Measurements from ENCODE around the gene GRHL1.
"Not testable (repeated sequence)": the region's sequence is repeated elsewhere in the genome, so short reads cannot be mapped to it uniquely, and the experiment has no call there.

The GRHL1 gene

DNA sequence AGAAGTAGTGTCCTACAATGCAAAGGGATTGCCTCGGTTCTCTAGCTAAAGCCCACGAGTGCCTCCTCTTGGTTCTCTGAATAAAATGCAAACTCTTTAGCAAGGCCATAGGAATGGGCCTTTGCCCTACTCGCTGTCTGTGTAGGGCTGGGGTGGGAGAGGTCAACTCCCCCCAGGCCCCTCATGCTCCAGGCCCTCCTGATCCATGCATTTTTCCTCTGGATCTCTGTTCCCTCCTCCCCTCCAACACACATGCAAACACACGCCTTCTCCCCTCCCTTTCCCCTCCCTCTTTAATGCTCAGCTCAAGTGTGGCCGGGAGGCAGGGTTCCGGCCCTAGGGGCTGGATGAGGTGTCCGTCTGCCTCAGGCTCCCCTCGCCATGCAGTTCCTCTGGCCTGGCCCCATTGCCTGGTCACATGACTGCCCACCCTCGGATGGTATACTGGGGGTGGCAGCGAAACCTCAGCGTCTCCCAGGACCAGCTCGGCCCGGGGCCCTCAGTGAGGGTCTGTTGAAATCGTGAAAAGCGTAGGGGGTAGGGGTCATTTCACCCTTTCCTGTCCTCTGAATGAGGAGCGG is 77.0 kb downstream of the GRHL1 start:
- DNase-seq, result no peak

GRCh38 chr2:10028988-10029874 is 77.7 kb downstream of the GRHL1 start:
- DNase-seq, result no peak

GRCh38 chr2:10029875-10030223 is 78.4 kb downstream of the GRHL1 start:
- no peak for DNase-seq

GRCh38 chr2:10030311-10030736 is 78.8 kb downstream of the GRHL1 start:
- DNase-seq, result no peak

GRCh38 chr2:10030798-10031197 is 79.3 kb downstream of the GRHL1 start:
- not testable (repeated sequence) for DNase-seq

- no peak for DNase-seq
Measured at GRCh38 chr2:10031886-10032745, 80.6 kb downstream of the GRHL1 start.

- DNase-seq, result no peak
Measured at GRCh38 chr2:10032746-10033105, 81.2 kb downstream of the GRHL1 start.

GRCh38 chr2:10033251-10034006 is 81.9 kb downstream of the GRHL1 start:
- no peak for DNase-seq

GRCh38 chr2:10034333-10035052 is 83.0 kb downstream of the GRHL1 start:
- no peak for DNase-seq

GRCh38 chr2:10035053-10035422 is 83.5 kb downstream of the GRHL1 start:
- DNase-seq, result no peak

DNA sequence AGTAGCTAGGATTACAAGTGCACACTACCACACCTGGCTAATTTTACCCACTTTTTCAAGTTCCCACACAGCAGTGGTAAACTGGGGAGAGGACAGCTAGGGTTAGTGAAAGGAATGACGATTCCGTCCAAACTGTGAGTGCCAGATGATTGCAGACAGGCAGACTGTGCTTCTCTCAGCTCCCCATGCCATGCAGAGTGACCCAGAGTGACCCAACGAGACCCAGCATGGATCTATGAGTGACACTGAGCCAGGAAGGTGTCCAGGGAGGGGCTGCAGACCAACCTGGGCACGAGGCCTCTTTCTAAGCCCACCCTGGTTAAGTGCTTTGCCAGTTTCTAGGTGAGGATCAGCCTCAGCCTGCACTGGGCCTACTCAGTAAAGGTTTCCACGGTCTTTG is 84.1 kb downstream of the GRHL1 start:
- DNase-seq, result no peak

DNA sequence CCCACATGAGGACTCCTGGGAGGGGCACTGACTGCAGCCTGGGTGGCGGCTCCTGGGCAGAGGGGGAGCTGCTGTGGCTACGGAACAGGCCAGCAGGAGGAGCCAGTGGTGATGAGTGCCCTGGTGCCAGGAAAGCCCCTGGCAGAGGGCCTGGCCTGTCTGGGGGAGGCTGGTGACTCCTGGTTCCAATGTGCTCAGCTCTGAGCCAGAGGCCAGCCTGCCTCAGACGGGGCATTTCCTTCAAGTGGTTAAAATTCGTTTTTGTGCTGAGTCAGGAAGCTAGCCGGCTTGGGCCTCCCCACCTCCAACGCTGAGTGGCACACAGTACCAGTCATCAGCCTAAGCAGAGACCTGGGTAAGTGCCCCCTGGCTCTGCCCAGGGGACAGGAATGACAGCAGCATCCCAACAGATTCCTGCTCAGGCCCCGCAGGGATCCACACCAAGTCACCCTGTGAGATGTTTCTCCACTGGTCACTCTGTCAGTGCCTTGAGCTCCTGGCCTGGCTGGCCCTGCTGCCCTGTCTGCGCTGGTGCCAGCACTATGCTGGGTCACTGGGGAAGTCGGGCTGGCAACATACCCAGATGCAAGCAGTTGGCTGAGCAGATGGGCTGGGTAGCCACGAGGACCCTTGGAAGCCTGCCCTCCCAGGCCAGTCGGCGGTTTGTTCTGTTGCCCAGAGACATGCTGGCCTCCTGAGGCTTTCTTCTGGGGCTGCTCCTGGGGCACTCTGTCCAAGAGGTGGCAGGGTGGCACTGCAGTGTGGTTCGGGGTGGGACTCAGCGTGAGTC is 84.8 kb downstream of the GRHL1 start:
- DNase-seq, result no peak

DNA sequence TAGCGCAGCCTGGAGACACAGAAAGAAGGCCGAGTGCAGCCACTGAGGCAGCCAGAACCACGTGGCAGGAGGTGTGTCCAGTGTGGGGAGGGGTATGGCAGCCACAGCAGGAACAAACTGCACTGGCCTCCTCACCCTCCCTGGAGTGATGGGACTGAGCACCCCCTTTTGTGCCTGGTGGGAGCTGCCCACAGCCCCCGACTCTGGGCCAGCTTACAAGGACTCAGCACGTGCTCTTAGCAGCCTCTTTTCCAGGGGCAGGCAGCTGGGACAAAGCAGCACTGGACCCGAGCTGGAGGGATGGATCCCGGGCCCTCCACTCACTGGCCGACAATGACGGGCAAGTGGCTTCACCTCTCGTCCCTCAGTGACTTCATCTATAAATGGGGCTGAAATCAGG is 86.6 kb downstream of the GRHL1 start:
- DNase-seq, result no peak

DNA sequence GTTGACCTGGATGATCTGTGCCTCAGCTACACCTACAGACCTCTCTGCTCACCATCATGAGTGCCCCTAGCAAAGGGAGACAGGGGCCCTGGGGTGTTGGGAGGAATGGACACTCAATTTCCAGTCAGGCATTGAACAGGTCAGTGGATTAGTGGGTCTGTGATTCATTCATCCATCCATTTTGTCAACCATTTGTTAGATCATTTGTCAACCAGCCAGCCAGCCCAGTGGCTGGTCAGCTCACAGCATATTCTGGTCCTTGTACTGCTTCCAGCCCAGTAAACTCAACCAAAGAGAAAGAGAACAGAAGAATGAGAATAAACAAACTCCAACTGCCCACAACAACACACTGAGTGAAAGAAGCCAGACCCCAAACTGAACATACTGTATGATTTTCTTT is 87.2 kb downstream of the GRHL1 start:
- DNase-seq, result no peak

DNA sequence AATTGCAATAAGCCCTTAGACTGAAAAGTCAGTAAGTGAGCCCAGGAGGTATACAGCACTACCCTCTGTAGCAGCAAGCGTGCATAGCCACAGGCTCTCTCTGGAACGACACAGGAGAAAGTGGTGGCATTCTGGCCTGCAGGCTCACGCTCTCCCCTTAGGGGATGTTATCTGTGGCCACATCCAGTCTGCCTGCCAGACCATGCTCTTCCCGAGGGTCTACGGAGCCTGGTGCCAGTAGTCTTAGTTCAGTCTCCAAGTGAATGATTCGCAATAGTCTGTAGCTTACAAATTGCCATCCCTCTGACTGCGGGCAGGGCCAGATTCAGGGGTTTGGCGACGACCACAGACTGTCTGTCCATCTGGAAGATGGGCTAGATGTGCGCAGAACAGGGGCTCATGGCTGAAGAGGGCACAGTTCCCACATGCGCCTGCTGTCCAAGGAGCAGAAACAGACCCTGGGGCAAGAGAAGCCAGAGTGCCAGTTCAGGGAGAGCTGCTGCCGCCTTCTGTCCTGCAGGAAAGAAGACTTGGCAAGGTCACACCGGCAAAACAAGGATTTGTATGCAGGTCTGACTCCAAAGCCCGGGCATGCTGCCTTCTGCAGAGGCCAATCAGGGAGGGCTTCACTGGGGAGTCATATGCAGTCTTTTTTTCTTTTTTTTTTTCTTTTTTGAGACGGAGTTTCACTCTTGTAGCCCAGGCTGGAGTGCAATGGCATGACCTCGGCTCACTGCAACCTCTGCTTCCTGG is 88.3 kb downstream of the GRHL1 start:
- DNase-seq, result no peak

- no peak for DNase-seq
Measured at GRCh38 chr2:10041711-10042110, 90.2 kb downstream of the GRHL1 start.

DNA sequence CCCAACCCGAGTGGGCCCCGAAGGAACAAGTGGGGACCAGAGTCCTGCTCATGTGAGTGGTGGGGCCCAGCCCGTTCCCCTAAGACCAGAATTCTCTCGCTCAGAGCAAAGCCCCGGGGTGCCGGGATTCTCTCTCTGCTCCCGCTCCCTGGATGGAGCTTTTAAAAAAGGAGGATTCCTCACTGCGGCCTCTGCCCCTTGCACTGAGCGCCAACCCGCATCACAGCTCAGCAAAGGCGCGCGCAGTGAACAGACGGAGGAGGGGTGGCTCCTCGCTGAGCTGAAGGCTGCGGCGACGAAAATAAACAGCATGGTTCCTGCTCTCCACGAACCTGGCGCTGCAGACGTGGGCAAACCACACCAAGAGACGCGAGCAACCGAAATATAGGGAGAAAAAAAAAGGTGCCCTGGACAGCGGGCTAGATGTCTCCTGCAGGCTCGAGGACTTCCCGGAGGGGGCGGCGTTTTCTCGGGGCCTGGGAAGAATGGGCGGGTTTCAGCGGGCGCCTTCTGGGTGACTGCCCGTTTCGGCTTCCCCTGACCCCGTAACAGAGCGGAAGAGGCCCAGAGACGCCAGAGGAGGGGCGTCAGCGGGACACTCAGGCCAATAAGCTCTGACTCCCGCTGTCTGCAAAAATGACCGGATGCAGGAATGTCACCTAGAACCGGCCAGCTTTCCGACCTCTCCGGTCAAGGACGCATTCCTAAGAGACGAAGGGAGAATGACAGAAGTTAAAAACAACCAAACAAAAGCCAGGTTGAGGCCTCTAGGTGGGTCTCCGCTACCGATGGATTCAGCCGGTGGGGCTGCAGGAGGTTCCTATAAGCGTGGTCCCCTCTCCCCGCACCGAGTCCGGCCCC is 91.0 kb downstream of the GRHL1 start:
- DNase-seq, result peak; percentile 60

GRCh38 chr2:10043256-10043905 is 91.9 kb downstream of the GRHL1 start, which contains the start of gene KLF11:
Gene KLF11 (plus strand): TSS chr2:10043550. CDS start chr2:10043717, 167 bp downstream.
- DNase-seq, result peak; percentile 86

All from NCI-H748 treated with DMSO at 0.1 percent for 48 hours (cell line).